H4 (cell line): Measurements from ENCODE around the gene TUBB1. TPM values are rescaled to one million over a fixed set of nuclear protein-coding genes. Genes with fewer than 3 reads are reported as not detected.

Experiments used
- total RNA-seq: library from RNA; depleted of rRNA; stranded (reverse); fragments of >200 nt; shearing (Covaris generic); gene quantifications from 2 replicates; pipeline ENCODE4 v1.2.3, GENCODE V29; 2014; rRNA removed

Gene TUBB1
- total RNA-seq, 1 experiment from 2014 or later, result not detected

Other genes starting within 250 kb of the TUBB1 start
- gene GNAS-AS1, start 168.5 kb upstream of the TUBB1 start, total RNA-seq, result 1.5 and 3.0 TPM in 2 replicates
- gene GNAS, start 166.7 kb upstream of the TUBB1 start, total RNA-seq, result 886 and 1,032 TPM in 2 replicates
- 19.0 and 44.2 TPM in 2 replicates for gene NELFCD, start 38.2 kb upstream of the TUBB1 start, total RNA-seq
- 0.17 and 0.18 TPM in 2 replicates for gene CTSZ, start 12.2 kb upstream of the TUBB1 start, total RNA-seq
- 45.0 and 50.5 TPM in 2 replicates for gene ATP5F1E, start 12.9 kb downstream of the TUBB1 start, total RNA-seq
- gene PRELID3B, start 23.4 kb downstream of the TUBB1 start, total RNA-seq, result 46.9 and 53.4 TPM in 2 replicates
- not detected in 2 replicates for gene ZNF831, start 144.4 kb downstream of the TUBB1 start, total RNA-seq